ENCODE results near the gene CNTLN. TPM values are rescaled to one million over a fixed set of nuclear protein-coding genes. Genes with fewer than 3 reads are reported as not detected.

CNTLN gene
- total RNA-seq, 1 donor from 2014 or later, result 4.1 TPM

GRCh38 chr9:17135295-17136160 is 688 bp downstream of the CNTLN start:
- DNase-seq (ENCODE audit: low read depth), result no peak
- no peaks in the 10 kb centered on the region for H3K27me3 ChIP-seq (ENCODE audit: control insufficient read depth, insufficient read depth, low read length)
- TF ChIP-seq, protein P1, sequence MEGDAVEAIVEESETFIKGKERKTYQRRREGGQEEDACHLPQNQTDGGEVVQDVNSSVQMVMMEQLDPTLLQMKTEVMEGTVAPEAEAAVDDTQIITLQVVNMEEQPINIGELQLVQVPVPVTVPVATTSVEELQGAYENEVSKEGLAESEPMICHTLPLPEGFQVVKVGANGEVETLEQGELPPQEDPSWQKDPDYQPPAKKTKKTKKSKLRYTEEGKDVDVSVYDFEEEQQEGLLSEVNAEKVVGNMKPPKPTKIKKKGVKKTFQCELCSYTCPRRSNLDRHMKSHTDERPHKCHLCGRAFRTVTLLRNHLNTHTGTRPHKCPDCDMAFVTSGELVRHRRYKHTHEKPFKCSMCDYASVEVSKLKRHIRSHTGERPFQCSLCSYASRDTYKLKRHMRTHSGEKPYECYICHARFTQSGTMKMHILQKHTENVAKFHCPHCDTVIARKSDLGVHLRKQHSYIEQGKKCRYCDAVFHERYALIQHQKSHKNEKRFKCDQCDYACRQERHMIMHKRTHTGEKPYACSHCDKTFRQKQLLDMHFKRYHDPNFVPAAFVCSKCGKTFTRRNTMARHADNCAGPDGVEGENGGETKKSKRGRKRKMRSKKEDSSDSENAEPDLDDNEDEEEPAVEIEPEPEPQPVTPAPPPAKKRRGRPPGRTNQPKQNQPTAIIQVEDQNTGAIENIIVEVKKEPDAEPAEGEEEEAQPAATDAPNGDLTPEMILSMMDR (IDR thresholded peaks at IDR 0.05; ENCODE audit: insufficient read depth, low read length, poor library complexity, severe bottlenecking), result no peak

GRCh38 chr9:17137566-17137965 is 2.7 kb downstream of the CNTLN start:
- DNase-seq (ENCODE audit: low read depth), result no peak
- H3K36me3 ChIP-seq (ENCODE audit: control insufficient read depth, insufficient read depth, low read length), result no peaks in the 10 kb centered on the region
- TF ChIP-seq, protein P1 (IDR thresholded peaks at IDR 0.05; ENCODE audit: insufficient read depth, low read length, poor library complexity, severe bottlenecking), result no peak
- no peak overlapping the region for H3K4me3 ChIP-seq (ENCODE audit: low read depth, low read length)
- no peaks in the 10 kb centered on the region for H3K27me3 ChIP-seq (ENCODE audit: control insufficient read depth, insufficient read depth, low read length)

More at GRCh38 chr9:17135295-17136160, 688 bp downstream of the CNTLN start:
- no peaks in the 10 kb centered on the region for H3K36me3 ChIP-seq (ENCODE audit: control insufficient read depth, insufficient read depth, low read length)
- H3K4me3 ChIP-seq (ENCODE audit: low read depth, low read length), result peak overlapping the region; percentile 96

- no peak for DNase-seq (ENCODE audit: low read depth)
- TF ChIP-seq, protein P1 (IDR thresholded peaks at IDR 0.05; ENCODE audit: insufficient read depth, low read length, poor library complexity, severe bottlenecking), result no peak
- Histone ChIP-seq H3K4me3 (ENCODE audit: low read depth, low read length) (no peak overlapping the region), H3K36me3 (ENCODE audit: control insufficient read depth, insufficient read depth, low read length) (no peaks in the 10 kb centered on the region), H3K27me3 (ENCODE audit: control insufficient read depth, insufficient read depth, low read length) (no peaks in the 10 kb centered on the region)
Measured at GRCh38 chr9:17138503-17138902, 3.7 kb downstream of the CNTLN start.

GRCh38 chr9:17140418-17140817 is 5.6 kb downstream of the CNTLN start:
- no peaks in the 10 kb centered on the region for H3K36me3 ChIP-seq (ENCODE audit: control insufficient read depth, insufficient read depth, low read length)
- H3K27me3 ChIP-seq (ENCODE audit: control insufficient read depth, insufficient read depth, low read length), result no peaks in the 10 kb centered on the region
- DNase-seq (ENCODE audit: low read depth), result no peak
- TF ChIP-seq, protein P1 (IDR thresholded peaks at IDR 0.05; ENCODE audit: insufficient read depth, low read length, poor library complexity, severe bottlenecking), result no peak
- H3K4me3 ChIP-seq (ENCODE audit: low read depth, low read length), result no peak overlapping the region

- H3K4me3 ChIP-seq (ENCODE audit: low read depth, low read length), result no peak overlapping the region
- H3K27me3 ChIP-seq (ENCODE audit: control insufficient read depth, insufficient read depth, low read length), result no peaks in the 10 kb centered on the region
- H3K36me3 ChIP-seq (ENCODE audit: control insufficient read depth, insufficient read depth, low read length), result no peaks in the 10 kb centered on the region
- TF ChIP-seq, protein P1 (IDR thresholded peaks at IDR 0.05; ENCODE audit: insufficient read depth, low read length, poor library complexity, severe bottlenecking), result no peak
- DNase-seq (ENCODE audit: low read depth), result no peak
Measured at GRCh38 chr9:17148324-17148723, 13.5 kb downstream of the CNTLN start.
